NT2/D1 (cell line): Measurements from ENCODE around the gene AGAP1.

Source experiments
- DNase-seq: peaks from one replicate; pipeline ENCODE4 v3.0.0-alpha.2; 2011; ENCODE audit warnings: low read depth, low spot score
- H3K27me3 ChIP-seq: 2 replicates; pipeline ENCODE4 v1.6.0; 2011; ENCODE audit warnings: mild to moderate bottlenecking; ENCODE audit not compliant: insufficient read length, insufficient read depth
- H3K36me3 ChIP-seq: 2 replicates; pipeline ENCODE4 v1.6.1; 2011; ENCODE audit warnings: mild to moderate bottlenecking, low read length, mixed read lengths; ENCODE audit not compliant: insufficient read depth, insufficient read length
- H3K4me1 ChIP-seq: 2 replicates; pipeline ENCODE4 v1.5.1; 2011; ENCODE audit not compliant: insufficient read depth, insufficient read length
- H3K4me3 ChIP-seq: 2 replicates; pipeline ENCODE4 v1.5.1; 2011; ENCODE audit warnings: low read depth; ENCODE audit not compliant: insufficient read length
- H3K9ac ChIP-seq: 2 replicates; pipeline ENCODE4 v1.6.0; 2011; ENCODE audit warnings: low read depth; ENCODE audit not compliant: insufficient read length
- H3K9me3 ChIP-seq: 2 replicates; pipeline ENCODE4 v1.5.1; 2011; ENCODE audit warnings: mild to moderate bottlenecking, low read length; ENCODE audit not compliant: insufficient read depth
- SUZ12 ChIP-seq: IDR thresholded peaks from 2 replicates; pipeline ENCODE4 v1.6.1; 2011; ENCODE audit not compliant: insufficient read length, insufficient read depth; ENCODE audit errors: extremely low read depth
- YY1 ChIP-seq: IDR thresholded peaks from 2 replicates; pipeline ENCODE4 v1.6.1; 2011; ENCODE audit not compliant: insufficient read length, insufficient read depth
- ZNF274 ChIP-seq: IDR thresholded peaks from 2 replicates; pipeline ENCODE4 v1.6.1; 2011; ENCODE audit warnings: mild to moderate bottlenecking, low read depth, low read length

Gene AGAP1

DNA sequence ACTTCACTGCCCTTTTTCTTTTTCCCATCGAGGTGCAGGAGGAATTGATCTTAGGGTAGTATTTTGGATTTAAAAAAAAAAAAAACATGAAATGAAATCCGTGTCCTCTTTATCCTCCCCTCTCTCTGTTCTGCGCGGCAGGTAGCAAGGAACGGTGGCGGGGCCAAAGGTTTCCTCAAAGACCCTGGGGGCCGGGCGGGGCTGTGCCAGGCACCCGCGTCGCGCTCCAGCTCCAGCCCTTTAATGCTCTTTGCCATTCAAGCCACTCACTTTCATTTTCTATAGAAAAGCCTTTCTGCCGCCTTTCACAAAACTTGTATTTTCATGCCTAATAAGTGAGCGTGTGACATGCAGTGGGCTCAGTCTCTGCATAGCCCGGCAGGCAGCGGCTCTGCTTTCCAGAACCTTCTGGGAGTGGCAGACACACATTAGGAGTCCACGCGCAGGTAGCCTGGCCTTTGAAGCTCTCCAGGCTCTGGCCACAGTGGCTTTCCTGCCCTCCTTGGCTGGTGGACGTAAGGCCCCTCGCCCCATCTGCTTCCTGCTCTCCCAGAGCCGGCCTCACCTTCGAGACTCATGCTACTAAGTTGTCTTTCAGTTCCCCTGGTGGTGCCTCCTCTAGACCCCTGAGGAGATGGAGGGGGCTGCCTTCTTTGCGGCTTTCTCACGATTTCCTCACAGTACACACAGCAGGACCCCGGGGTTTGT, 41.7 kb downstream of the AGAP1 start:
- H3K36me3 ChIP-seq, result peaks cover 5% of the 10 kb centered on the region
- H3K9me3 ChIP-seq, result no peaks in the 10 kb centered on the region
- TF ChIP-seq ZNF274, result no peak
- no peaks in the 10 kb centered on the region for H3K27me3 ChIP-seq
- no peaks in the 10 kb centered on the region for H3K4me1 ChIP-seq
- H3K4me3 ChIP-seq, result no peak overlapping the region
- no peak for DNase-seq
- H3K9ac ChIP-seq, result no peak overlapping the region

DNA sequence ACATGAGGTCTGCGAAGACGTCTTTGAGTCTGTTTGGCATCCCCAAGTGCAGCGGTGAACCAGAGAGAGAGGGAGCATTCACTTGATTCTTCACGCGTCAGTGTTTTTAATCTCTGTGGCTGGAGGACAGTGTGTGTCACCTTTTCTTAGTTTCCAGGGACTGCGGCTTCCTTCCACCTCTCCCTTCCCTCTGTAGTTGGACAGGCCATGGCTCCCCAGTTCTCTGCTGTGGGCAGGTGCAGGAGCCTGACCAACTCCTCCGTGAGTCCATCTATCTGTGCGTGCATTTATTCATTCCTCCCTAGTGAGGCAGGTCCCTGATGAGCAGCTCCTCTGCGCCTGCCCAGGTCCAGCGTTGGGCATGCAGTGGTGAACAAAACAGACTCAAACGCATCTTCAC, 42.9 kb downstream of the AGAP1 start:
- Histone ChIP-seq H3K4me1 (no peaks in the 10 kb centered on the region), H3K4me3 (no peak overlapping the region), H3K9ac (no peak overlapping the region), H3K27me3 (no peaks in the 10 kb centered on the region), H3K9me3 (no peaks in the 10 kb centered on the region), H3K36me3 (peaks cover 5% of the 10 kb centered on the region)
- TF ChIP-seq ZNF274 (no peak), YY1 (no peak), SUZ12 (no peak)
- DNase-seq, result no peak

DNA sequence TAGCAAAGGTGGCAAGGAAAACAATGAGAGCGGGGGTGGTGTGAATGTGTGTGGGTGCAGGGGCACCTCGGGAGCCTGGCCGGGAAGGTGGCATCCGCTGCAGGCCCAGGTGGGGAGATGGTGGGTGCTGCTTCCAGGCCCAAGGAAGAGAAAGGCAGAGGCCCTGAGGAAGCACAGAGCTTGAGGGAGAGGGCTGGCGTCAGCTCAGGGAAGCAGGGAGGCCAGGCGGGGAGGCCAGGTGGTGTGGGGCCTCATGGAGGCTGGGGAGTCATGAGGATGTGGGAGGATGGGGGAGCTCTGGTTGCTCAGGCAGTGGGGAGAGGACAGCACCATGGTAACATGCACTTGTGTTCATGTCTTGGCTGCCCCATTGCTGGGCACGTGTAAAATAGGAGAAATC, 43.3 kb downstream of the AGAP1 start:
- DNase-seq, result no peak
- H3K9me3 ChIP-seq, result no peaks in the 10 kb centered on the region
- H3K9ac ChIP-seq, result no peak overlapping the region
- no peak for TF ChIP-seq YY1
- TF ChIP-seq SUZ12, result no peak
- no peak for TF ChIP-seq ZNF274
- no peaks in the 10 kb centered on the region for H3K4me1 ChIP-seq
- no peaks in the 10 kb centered on the region for H3K27me3 ChIP-seq
- peaks cover 5% of the 10 kb centered on the region for H3K36me3 ChIP-seq
- H3K4me3 ChIP-seq, result no peak overlapping the region

- no peak overlapping the region for H3K9ac ChIP-seq
- peaks cover 5% of the 10 kb centered on the region for H3K36me3 ChIP-seq
- H3K27me3 ChIP-seq, result no peaks in the 10 kb centered on the region
- H3K4me3 ChIP-seq, result no peak overlapping the region
- no peaks in the 10 kb centered on the region for H3K4me1 ChIP-seq
- H3K9me3 ChIP-seq, result no peaks in the 10 kb centered on the region
- TF ChIP-seq YY1 (no peak), SUZ12 (no peak), ZNF274 (no peak)
- DNase-seq, result no peak
These were observed 43.7 kb downstream of the AGAP1 start for GRCh38 chr2:235537587-235537986.

GRCh38 chr2:235538144-235538639, 44.3 kb downstream of the AGAP1 start:
- Histone ChIP-seq H3K36me3 (peaks cover 5% of the 10 kb centered on the region), H3K9me3 (no peaks in the 10 kb centered on the region), H3K27me3 (no peaks in the 10 kb centered on the region), H3K4me1 (peaks cover 2% of the 10 kb centered on the region), H3K4me3 (no peak overlapping the region), H3K9ac (no peak overlapping the region)
- no peak for TF ChIP-seq SUZ12
- no peak for DNase-seq

DNA sequence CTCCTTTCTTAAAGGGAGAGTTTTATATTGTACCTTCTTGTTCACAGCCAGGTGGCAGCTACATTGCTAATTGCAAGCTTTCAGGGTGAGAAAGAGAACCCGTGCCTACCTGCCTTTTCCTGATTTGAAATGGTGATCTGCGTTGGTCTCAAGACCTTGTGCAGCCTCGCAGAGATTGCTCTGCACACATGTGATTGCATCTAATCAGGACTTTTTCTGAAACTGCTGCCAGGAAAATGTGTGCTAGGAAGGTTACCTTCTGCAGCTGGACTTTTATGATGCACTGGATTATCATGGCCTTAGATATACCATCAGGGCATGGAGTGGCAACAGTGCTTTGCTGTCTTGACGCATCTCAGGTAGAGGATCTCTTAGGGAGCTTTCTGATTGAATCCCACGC, 45.1 kb downstream of the AGAP1 start:
- no peak overlapping the region for H3K9ac ChIP-seq
- DNase-seq, result no peak

GRCh38 chr2:235539773-235540172, 45.9 kb downstream of the AGAP1 start:
- Histone ChIP-seq H3K36me3 (peaks cover 5% of the 10 kb centered on the region), H3K4me3 (no peak overlapping the region), H3K9ac (no peak overlapping the region), H3K27me3 (no peaks in the 10 kb centered on the region), H3K4me1 (peaks cover 6% of the 10 kb centered on the region), H3K9me3 (no peaks in the 10 kb centered on the region)
- TF ChIP-seq ZNF274 (no peak), SUZ12 (no peak), YY1 (no peak)
- no peak for DNase-seq

More for the DNA sequence above, 45.1 kb downstream of the AGAP1 start:
- peaks cover 5% of the 10 kb centered on the region for H3K36me3 ChIP-seq
- no peak for TF ChIP-seq ZNF274
- TF ChIP-seq SUZ12, result no peak
- TF ChIP-seq YY1, result no peak
- no peaks in the 10 kb centered on the region for H3K27me3 ChIP-seq
- peaks cover 6% of the 10 kb centered on the region for H3K4me1 ChIP-seq
- no peak overlapping the region for H3K4me3 ChIP-seq
- H3K9me3 ChIP-seq, result no peaks in the 10 kb centered on the region

- H3K27me3 ChIP-seq, result no peaks in the 10 kb centered on the region
- H3K9ac ChIP-seq, result no peak overlapping the region
- H3K9me3 ChIP-seq, result no peaks in the 10 kb centered on the region
- TF ChIP-seq ZNF274, result no peak
- TF ChIP-seq YY1, result no peak
- TF ChIP-seq SUZ12, result no peak
- H3K4me3 ChIP-seq, result no peak overlapping the region
- H3K36me3 ChIP-seq, result no peaks in the 10 kb centered on the region
- peaks cover 10% of the 10 kb centered on the region for H3K4me1 ChIP-seq
- DNase-seq, result no peak
These were observed 47.2 kb downstream of the AGAP1 start for GRCh38 chr2:235541016-235541415.
